Upper lobe of left lung (tissue), 6 donors: ENCODE results near the gene SPANXN2. TPM values are rescaled to one million over a fixed set of nuclear protein-coding genes. Genes with fewer than 3 reads are reported as not detected.
"Not testable (repeated sequence)": the region's sequence is repeated elsewhere in the genome, so short reads cannot be mapped to it uniquely, and the experiment has no call there.

Experiments
- ATAC-seq, 2 donors: fragments of 200-7000 bp; cut with Tn5 transposase; one replicate each; pipeline ENCODE4 v1.9.1; 2022; ENCODE audit warnings: mild to moderate bottlenecking in 2 of 2, moderate library complexity in 2 of 2; ENCODE audit not compliant: low FRiP score in 2 of 2
- DNase-seq, 2 donors: peaks; one replicate each; pipeline ENCODE4 v3.0.0-alpha.2; 2019 to 2020
- H3K27ac ChIP-seq, 4 donors: fragments of 200-600 bp; sonication (generic); one replicate each; pipeline ENCODE4 v1.5.1; 2016 to 2019
- H3K27me3 ChIP-seq, 4 donors: fragments of 200-600 bp; sonication (generic); one replicate each; pipeline ENCODE4 v1.5.1; 2017 to 2019
- H3K36me3 ChIP-seq, 4 donors: fragments of 200-600 bp; sonication (generic); one replicate each; pipeline ENCODE4 v1.5.1; 2016 to 2019
- H3K4me1 ChIP-seq, 4 donors: fragments of 200-600 bp; sonication (generic); one replicate each; pipeline ENCODE4 v1.5.1; 2018 to 2019
- H3K4me3 ChIP-seq, 4 donors: fragments of 200-600 bp; sonication (generic); one replicate each; pipeline ENCODE4 v1.5.1; 2017 to 2019; ENCODE audit warnings: mild to moderate bottlenecking in 2 of 4, moderate library complexity in 1 of 4
- H3K9me3 ChIP-seq, 4 donors: fragments of 200-600 bp; sonication (generic); one replicate each; pipeline ENCODE4 v1.5.1; 2018 to 2019
- CTCF ChIP-seq, 6 experiments: fragments of 450-650 bp in 4 of 6; fragments of 200-600 bp in 2 of 6; sonication (generic) in 2 of 6; IDR thresholded peaks; one replicate each; pipeline ENCODE4 v1.5.1; 2016 to 2019; ENCODE audit warnings: antibody characterized with exemption in 6 of 6
- EP300 ChIP-seq, 4 donors: sonication (generic); formaldehyde crosslinking; IDR thresholded peaks; one replicate each; pipeline ENCODE4 v1.5.1; 2017; ENCODE audit warnings: antibody characterized with exemption in 4 of 4, control low read depth in 2 of 4
- POLR2A ChIP-seq, 4 donors: fragments of 450-650 bp; IDR thresholded peaks; one replicate each; pipeline ENCODE4 v1.5.1; 2016 to 2017; ENCODE audit warnings: antibody characterized with exemption in 4 of 4, mild to moderate bottlenecking in 2 of 4
- POLR2AphosphoS5 ChIP-seq, 2 donors: sonication (generic); formaldehyde crosslinking; IDR thresholded peaks; one replicate each; pipeline ENCODE4 v1.5.1; 2017; ENCODE audit warnings: antibody characterized with exemption in 2 of 2
- WGBS, 2 donors: methylation state at CpG; one replicate each; pipeline ENCODE4 v1.1.5; 2017 to 2018; 5-methylcytosine and 5-hydroxymethylcytosine counted together
- total RNA-seq, 6 donors: library from RNA; depleted of rRNA in 4 of 6; stranded (reverse); fragments of >200 nt in 4 of 6; gene quantifications; one replicate each; pipeline versions ENCODE4 v1.1.0 to v1.2.1, GENCODE V29; 2016 to 2021
- donor health status: DM: no; HTN: no; CAD: no; lungs with moderate emphysema.
- donor health status: DM: no; HTN: yes; CAD: no; lungs with severe emphysema.

Gene SPANXN2
- total RNA-seq, result not detected

- H3K4me1 ChIP-seq, ATAC-seq, DNase-seq, H3K4me3 ChIP-seq, H3K36me3 ChIP-seq, H3K27ac ChIP-seq, H3K27me3 ChIP-seq, H3K9me3 ChIP-seq: not testable (repeated sequence)
- 53 to 100% methylated on average over 1 to 2 of the region's 2 CpGs for WGBS, 2 donors
Measured at GRCh38 chrX:143720652-143721051, at the start of gene SPANXN2. Gene SPANXN2 (minus strand): TSS chrX:143720752. CDS start chrX:143720668, 84 bp downstream.

GRCh38 chrX:143768976-143769375 lies 48.4 kb upstream of the SPANXN2 start:
- DNase-seq, result no peak
- 65 to 70% methylated on average over 3 of the region's 3 CpGs for WGBS, 2 donors
- Histone ChIP-seq H3K4me1 (no peaks in the 10 kb centered on the region), H3K27me3 (no peaks in the 10 kb centered on the region), H3K9me3 (peaks cover 0 to 8% (median 0%) of the 10 kb centered on the region in 4 donors), H3K27ac (no peak overlapping the region), H3K4me3 (no peak overlapping the region), H3K36me3 (no peaks in the 10 kb centered on the region)
- TF ChIP-seq EP300 (IDR thresholded peaks at IDR 0.05), result no peak
- TF ChIP-seq CTCF (IDR thresholded peaks at IDR 0.05), result no peak
- no peak for TF ChIP-seq POLR2A (IDR thresholded peaks at IDR 0.05)
- no peak for TF ChIP-seq POLR2AphosphoS5 (IDR thresholded peaks at IDR 0.05)
- ATAC-seq, result no peak

GRCh38 chrX:143767789-143768188 lies 47.2 kb upstream of the SPANXN2 start:
- not testable (repeated sequence) for ATAC-seq, H3K4me3 ChIP-seq, H3K4me1 ChIP-seq, H3K9me3 ChIP-seq, H3K36me3 ChIP-seq, DNase-seq, H3K27ac ChIP-seq, H3K27me3 ChIP-seq
- 86 to 100% methylated on average over 2 to 12 of the region's 12 CpGs for WGBS, 2 donors

- no peaks in the 10 kb centered on the region for H3K36me3 ChIP-seq
- no peaks in the 10 kb centered on the region for H3K27me3 ChIP-seq
- no peak for TF ChIP-seq POLR2AphosphoS5 (IDR thresholded peaks at IDR 0.05)
- no peak for TF ChIP-seq CTCF (IDR thresholded peaks at IDR 0.05)
- no peak for TF ChIP-seq EP300 (IDR thresholded peaks at IDR 0.05)
- no peak for TF ChIP-seq POLR2A (IDR thresholded peaks at IDR 0.05)
- ATAC-seq (no peak), DNase-seq (no peak)
- H3K4me1 ChIP-seq, result no peaks in the 10 kb centered on the region
- peaks cover 0 to 6% (median 0%) of the 10 kb centered on the region in 4 donors for H3K9me3 ChIP-seq
- 88 to 92% methylated on average over 1 to 7 of the region's 7 CpGs for WGBS, 2 donors
- H3K27ac ChIP-seq, result no peak overlapping the region
- no peak overlapping the region for H3K4me3 ChIP-seq
Measured at GRCh38 chrX:143757887-143758286, 37.3 kb upstream of the SPANXN2 start.

GRCh38 chrX:143757375-143757774 lies 36.8 kb upstream of the SPANXN2 start:
- Histone ChIP-seq H3K27ac (no peak overlapping the region), H3K9me3 (peaks cover 0 to 6% (median 0%) of the 10 kb centered on the region in 4 donors), H3K4me1 (no peaks in the 10 kb centered on the region), H3K4me3 (no peak overlapping the region), H3K36me3 (no peaks in the 10 kb centered on the region), H3K27me3 (no peaks in the 10 kb centered on the region)
- DNase-seq (peak in 1 of 2 donors; percentile 28), ATAC-seq (no peak)
- WGBS, 2 donors, result 89 to 93% methylated on average over 13 to 36 of the region's 37 CpGs
- TF ChIP-seq EP300 (IDR thresholded peaks at IDR 0.05) (no peak), POLR2A (IDR thresholded peaks at IDR 0.05) (no peak), CTCF (IDR thresholded peaks at IDR 0.05) (no peak), POLR2AphosphoS5 (IDR thresholded peaks at IDR 0.05) (no peak)

GRCh38 chrX:143754183-143754582 lies 33.6 kb upstream of the SPANXN2 start:
- ATAC-seq, result no peak
- no peaks in the 10 kb centered on the region for H3K4me1 ChIP-seq
- H3K9me3 ChIP-seq, result peaks cover 0 to 6% (median 0%) of the 10 kb centered on the region in 4 donors
- no peak for TF ChIP-seq POLR2AphosphoS5 (IDR thresholded peaks at IDR 0.05)
- TF ChIP-seq EP300 (IDR thresholded peaks at IDR 0.05), result no peak
- TF ChIP-seq CTCF (IDR thresholded peaks at IDR 0.05), result no peak
- TF ChIP-seq POLR2A (IDR thresholded peaks at IDR 0.05), result no peak
- no peaks in the 10 kb centered on the region for H3K36me3 ChIP-seq
- DNase-seq, result no peak
- H3K4me3 ChIP-seq, result no peak overlapping the region
- H3K27ac ChIP-seq, result no peak overlapping the region
- H3K27me3 ChIP-seq, result no peaks in the 10 kb centered on the region
- 52 to 54% methylated on average over 3 of the region's 3 CpGs for WGBS, 2 donors
